NCI-H128 (cell line): ENCODE results near the gene PCBP2.
"Not testable (repeated sequence)": the region's sequence is repeated elsewhere in the genome, so short reads cannot be mapped to it uniquely, and the experiment has no call there.

ENCODE experiments used
- DNase-seq: peaks from one replicate; lab custom pipeline; 2025; ENCODE audit not compliant: unreplicated experiment; lab: John Stamatoyannopoulos, UW

Gene PCBP2

GRCh38 chr12:53468282-53468681, 16.4 kb downstream of the PCBP2 start:
- no peak for DNase-seq

DNA sequence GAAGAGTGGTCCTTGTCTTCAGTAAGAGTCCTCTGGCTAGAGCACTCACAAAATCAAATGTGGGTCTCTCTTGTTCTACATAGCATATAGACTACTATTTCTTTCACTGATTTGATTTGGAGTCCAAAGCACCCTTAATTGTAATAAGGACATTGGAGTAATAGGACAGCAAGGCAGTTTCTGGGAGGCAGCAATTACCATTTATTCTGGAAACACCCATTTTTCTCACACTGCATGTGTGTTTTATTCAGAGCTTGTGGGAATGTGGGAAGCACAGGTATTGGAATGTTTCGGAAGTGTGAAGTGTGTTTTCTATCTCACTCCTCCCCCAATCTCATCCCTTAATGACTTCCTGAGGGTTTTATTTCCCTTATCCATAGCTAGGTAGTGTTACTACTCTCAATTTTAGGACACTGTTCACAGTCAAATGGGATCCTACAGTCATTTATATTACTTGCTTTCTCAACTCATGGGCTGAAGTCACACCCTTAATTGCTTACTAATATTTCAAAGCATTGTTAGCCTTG, 20.2 kb downstream of the PCBP2 start:
- DNase-seq, result no peak

DNA sequence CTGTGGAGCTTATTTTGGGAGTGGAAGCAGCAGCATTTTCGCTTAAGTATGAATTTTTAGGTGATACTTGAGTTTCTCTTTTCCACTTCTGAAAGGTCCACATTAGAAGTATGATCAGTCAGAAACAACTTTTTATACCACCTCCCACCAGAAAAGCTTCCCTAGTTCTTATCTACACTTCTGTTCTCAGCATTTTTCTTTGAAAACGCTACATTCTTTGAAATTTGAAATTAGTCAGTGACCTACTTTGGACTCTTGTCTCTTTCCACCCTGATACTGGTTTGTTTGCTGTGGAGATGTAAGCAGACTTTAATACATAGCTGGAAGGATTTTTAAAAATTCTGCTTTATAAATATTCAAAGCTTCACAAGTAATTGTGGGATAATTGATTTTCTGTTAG, 22.2 kb downstream of the PCBP2 start:
- DNase-seq, result no peak

- no peak for DNase-seq
Observed at GRCh38 chr12:53474819-53475218, 22.9 kb downstream of the PCBP2 start.

- DNase-seq, result no peak
Observed at GRCh38 chr12:53476769-53477209, 24.9 kb downstream of the PCBP2 start.

- DNase-seq, result no peak
Observed at GRCh38 chr12:53478865-53479264, 27.0 kb downstream of the PCBP2 start.

DNA sequence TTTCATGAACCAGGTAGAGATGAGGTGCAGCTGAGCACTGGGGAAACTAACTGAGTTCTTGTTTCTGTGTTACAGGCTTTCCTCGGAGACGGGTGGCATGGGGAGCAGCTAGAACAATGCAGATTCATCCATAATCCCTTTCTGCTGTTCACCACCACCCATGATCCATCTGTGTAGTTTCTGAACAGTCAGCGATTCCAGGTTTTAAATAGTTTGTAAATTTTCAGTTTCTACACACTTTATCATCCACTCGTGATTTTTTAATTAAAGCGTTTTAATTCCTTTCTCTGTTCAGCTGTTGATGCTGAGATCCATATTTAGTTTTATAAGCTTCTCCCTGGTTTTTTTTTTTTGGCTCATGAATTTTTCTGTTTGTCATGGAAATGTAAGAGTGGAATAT, 27.4 kb downstream of the PCBP2 start:
- DNase-seq, result no peak

- no peak for DNase-seq
Observed at GRCh38 chr12:53480491-53481442, 28.9 kb downstream of the PCBP2 start.

DNA sequence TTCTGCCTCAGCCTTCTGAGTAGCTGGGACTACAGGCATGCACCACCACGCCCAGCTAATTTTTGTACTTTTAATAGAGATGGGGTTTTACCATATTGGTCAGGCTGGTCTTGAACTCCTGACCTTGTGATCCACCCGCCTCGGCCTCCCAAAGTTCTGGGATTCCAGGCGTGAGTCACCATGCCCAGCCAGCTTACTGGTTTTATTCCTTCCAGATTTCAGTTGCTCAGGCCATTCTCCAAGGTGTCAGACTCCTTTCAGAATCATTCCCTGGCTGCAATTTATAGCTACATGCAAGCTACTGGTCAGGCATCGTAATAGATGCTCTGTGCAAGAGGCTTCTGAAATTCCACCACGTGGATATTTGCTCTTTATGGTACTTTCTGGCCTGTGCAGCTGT, 29.6 kb downstream of the PCBP2 start:
- not testable (repeated sequence) for DNase-seq

- DNase-seq, result no peak
Observed at GRCh38 chr12:53481939-53482586, 30.2 kb downstream of the PCBP2 start.

GRCh38 chr12:53482626-53483168, 30.8 kb downstream of the PCBP2 start:
- DNase-seq, result no peak

GRCh38 chr12:53483225-53483978, 31.5 kb downstream of the PCBP2 start:
- DNase-seq, result no peak

- DNase-seq, result no peak
Observed at GRCh38 chr12:53483979-53484377, 32.1 kb downstream of the PCBP2 start.

DNA sequence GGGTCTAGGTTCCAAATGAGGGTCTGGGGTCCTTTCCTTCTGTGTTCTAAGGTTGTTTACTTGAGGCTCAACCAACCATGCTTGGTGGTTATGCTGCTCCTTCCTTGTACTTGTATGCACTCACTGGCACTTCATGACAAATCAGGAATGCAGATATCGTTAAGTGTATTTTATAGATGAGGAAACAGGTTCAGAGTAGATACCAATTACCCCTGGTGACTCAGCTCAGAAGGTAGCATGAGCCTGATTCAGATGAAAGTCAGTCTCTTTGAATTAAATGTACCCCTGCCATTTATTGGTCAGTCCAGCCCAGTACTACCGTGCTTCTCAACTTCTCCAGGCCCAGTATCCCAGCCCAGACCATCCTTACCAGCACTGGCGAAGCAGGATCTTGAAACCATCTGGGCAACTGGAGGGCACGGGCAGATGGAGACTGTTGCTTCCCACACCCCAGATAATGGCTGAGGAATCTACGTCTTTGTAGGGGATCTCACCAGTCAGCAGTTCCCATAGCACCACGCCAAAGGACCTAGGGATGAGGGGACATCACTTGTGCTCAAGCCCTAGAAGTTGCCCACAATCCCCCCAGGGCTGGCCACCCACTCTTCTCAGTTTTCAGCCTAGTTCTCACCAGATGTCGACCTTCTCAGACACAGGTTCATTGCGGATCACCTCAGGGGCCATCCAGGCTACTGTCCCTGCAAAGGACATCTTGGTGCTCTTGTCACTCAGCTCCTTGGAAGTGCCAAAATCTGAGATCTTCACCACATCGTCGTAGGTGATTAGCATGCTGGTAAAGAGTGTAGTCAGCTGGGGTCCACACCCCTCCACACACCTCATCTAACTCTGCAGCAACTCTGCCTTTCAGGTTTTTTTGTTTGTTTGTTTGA, 33.0 kb downstream of the PCBP2 start:
- no peak for DNase-seq

GRCh38 chr12:53485955-53486735, 34.2 kb downstream of the PCBP2 start:
- no peak for DNase-seq

DNA sequence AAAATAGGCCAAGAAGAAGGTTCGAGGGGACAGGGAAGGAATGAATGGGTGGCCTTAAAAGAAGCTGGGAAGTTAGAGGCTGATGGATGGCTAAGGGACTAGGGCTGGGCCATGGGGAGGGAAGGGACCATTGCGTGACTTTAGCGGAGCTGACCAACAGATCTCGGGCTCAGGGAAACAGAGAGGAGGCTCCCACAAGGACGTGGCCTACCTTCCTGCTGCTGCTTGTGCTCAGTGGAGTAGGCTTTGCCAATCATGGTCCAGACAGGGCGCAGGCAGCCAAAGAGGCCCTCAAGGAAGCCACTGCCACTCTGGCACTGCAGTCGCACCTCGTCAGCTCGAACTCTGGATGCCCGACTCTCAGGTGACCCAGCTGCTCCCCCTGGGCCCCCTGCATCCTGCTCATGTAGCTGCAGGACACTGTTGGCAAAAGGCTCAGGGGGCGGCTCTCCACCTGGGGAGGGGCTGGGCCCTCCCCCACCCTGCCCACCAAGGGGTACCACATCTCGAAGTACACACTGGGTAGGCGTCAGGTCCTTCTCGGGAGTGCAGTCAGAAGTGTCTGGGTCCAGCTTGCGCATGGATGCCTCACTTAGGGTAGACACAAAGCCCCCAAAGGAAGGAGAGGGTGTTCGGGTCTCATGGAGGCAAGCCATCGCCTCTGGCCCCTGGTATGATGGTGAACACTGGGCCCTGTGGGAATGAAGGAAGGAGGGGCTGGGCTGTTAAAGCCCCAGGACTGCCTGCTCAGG, 35.0 kb downstream of the PCBP2 start:
- DNase-seq, result no peak

GRCh38 chr12:53489242-53489864, 37.5 kb downstream of the PCBP2 start:
- no peak for DNase-seq

- DNase-seq, result no peak
Observed at GRCh38 chr12:53492188-53492587, 40.3 kb downstream of the PCBP2 start.
